HG02678 (cell line): ENCODE data around the gene QRFP.

Experiments used
- ATAC-seq: cut with Tn5 transposase; IDR thresholded peaks from one replicate; pipeline ENCODE4 v1.9.1; 2021; ENCODE audit warnings: mild to moderate bottlenecking, moderate library complexity; ENCODE audit not compliant: unreplicated experiment

The QRFP gene

DNA sequence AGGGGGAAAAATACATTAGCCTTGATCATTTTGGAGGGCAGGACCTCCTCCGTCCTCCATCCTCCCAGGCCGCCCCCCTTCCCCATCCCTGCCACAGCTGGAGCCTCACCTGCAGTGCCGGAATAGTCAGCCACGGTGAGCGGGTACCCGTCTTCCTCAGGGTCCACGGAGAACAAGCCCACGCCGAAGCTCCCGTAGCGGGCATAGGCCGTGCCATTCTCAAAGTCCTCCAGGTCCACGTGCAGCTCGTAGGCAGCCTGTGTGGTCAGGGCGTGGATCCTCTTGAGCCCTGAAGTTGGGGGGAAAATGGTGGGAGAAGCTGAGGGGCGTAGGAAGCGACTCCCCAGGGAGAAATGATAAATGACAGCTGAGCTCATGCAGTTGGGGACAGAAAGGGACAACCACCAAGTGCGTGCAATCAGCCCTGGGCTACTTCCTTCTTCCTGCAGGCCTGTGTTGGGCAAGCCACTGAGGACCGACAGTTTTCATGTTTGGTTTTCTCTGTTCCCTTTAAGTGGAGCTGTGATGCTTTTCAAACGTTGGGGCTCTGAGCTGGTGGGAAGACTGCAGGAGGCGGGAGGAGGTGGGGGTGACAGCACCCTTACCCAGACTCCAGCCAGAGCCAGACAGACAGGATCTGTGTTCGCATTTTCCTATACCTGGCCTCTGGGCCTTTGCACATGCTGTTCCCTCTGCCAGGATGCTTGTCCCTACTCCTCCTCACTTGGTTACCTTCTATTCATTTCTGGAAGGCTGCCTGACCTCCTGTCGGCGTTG lies 8.7 kb upstream of the QRFP start:
- no peak for ATAC-seq

GRCh38 chr9:130904070-130905044 lies 7.7 kb upstream of the QRFP start:
- ATAC-seq = no peak

DNA sequence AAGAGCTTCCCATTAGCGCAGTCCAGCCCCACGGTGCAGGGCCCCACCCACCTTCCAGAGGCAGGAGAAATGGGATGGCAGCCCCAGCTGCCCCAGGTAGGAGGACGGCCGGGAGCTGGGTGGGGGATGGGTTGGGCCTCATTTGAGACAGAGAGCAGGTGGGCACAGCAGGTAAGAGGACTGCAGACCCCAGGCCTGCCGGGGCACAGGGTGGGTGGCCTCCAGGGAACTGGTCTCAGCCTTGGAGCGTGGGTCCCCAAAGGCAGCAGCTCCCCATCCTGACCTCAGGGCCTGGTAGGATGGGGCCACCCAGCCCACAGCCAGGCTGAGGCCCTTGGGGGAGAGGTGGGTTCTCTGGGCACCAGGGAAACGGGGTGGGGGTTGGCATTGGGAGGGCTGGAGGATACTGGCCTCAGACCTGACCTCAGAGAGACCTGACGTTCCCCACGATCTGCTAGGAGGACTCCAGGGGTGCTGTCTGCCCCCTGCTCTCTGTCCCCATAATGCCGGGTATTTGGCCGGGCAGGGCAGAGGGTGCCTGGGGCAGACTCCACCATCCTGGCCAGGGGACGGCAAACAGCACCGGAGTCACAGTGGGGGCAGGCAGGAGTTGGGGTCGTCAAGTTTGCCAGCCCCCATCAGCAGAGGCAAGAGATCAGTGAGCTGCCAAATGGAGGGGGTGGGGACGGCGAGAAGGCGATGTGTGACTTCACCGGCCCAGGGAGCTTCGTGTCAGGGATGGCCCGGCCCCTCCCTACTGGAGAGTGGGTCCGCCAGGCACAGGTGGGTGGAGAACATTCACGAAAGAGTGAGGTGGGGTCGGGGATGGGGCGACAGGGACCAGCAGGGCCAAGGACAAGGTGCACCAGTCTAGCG lies 6.8 kb upstream of the QRFP start:
- no peak for ATAC-seq

GRCh38 chr9:130902204-130903185 lies 5.9 kb upstream of the QRFP start:
- no peak for ATAC-seq

DNA sequence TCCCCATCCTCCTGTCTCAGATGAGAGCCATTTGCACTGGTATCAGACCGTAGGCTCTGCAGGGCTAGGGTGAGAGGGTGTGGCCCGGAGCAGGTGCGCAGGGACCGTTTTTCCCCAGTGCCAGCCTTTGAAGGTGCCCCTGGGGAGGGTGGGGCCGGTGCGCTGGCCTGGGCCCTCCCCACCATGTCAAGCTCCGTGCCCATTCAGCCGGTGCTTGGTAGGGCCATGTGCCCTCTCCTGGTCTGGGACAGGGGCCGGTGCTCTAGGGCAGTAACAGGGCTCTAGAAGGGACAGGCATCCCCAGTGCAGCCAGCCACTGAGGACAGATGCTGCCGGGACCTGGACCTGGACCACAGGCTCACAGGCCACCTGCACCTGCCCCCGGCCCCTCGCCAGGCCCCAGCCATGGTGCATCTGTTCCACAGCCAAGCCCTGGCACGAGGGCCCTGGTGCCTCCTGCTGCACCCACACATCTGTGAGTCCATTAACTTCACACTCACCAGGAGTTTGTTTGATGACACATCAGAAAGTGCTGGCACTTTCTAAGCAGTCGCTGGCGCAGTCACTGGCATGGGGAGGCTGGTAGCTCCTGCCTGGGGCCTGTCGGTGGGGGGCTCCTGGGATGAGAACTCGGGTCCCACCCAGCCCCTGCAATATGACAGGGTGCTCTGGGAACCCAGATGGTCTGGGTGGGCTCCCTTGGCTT lies 5.0 kb upstream of the QRFP start:
- no peak for ATAC-seq

GRCh38 chr9:130900701-130901497 lies 4.3 kb upstream of the QRFP start:
- no peak for ATAC-seq

DNA sequence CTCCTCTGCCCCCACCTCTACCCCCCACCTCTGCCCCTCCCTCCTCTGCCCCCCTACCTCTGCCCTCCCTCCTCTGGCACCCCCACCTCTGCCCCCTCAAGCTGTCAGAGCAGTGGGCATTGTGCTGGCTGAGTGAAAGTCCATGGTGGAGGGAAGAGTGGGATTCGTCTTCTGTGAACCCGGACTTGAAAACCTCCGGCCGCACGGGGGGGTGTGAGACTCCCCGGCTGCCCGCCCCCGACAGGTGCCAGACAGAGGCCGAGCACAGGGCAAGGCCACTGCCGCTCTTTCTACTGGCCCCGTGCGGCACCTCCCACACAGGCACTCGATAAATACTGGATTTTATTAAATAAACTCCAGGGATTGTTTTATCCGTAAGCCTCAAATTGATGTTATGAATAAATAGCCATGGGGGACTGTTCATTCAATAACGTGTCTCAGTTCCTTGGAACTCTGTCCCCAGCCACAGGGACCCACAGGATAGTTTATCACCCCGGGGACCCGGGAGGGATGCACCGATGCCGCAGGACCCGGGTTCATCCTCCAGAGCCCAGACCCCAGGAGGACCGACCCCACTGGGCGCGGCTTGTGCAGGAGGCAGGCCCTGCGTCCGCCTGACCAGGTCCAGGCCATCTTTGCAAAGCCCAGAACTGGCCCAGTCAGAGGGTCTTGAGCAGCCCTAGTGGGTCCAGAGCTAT lies 2.6 kb upstream of the QRFP start:
- no peak for ATAC-seq

DNA sequence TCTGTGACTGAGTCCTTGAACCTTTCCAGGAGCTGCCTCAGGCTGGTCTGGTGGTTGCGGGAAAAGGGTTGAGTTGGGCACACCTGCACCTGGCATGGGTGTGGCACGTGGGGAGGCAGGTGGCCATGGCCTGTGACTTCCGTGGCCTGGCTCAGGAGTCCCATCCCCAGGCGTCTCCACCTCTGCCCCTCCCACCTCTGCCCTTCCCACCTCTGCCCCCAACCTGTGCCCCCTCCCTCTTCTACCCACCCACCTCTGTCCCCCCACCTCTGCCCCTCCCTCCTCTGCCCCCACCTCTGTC lies 1.9 kb upstream of the QRFP start:
- ATAC-seq = no peak

- ATAC-seq = no peak
Observed at GRCh38 chr9:130897848-130898551, 1.4 kb upstream of the QRFP start.

DNA sequence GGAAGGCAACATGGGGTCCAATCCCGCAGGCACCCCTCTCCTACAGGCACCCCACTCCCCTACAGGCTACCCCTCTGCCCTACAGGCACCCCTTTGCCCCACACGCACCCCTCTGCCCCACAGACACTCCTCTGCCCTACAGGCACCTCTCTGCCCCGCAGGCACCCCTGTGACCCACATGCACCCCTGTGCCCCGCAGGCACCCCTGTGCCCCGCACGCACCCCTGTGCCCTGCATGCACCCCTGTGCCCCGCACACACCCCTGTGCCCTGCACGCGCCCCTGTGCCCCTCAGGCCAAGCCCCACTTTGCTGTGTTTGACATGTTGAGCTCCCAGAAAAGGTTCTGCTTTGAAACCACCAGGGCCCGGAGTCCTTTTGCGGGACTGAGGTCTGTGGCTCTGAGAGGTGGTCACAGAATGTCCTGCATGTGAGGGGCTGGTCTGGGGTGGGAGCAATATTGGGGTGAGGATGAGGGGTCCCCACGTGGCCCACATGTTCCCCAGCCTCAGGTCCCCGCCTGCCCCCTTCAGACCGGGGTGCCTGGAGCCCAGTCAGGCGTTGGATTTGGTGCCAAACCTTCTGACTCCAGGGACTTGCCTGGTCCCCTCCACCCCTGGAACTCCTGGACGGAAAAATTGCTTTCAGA lies 616 bp upstream of the QRFP start:
- no peak for ATAC-seq

DNA sequence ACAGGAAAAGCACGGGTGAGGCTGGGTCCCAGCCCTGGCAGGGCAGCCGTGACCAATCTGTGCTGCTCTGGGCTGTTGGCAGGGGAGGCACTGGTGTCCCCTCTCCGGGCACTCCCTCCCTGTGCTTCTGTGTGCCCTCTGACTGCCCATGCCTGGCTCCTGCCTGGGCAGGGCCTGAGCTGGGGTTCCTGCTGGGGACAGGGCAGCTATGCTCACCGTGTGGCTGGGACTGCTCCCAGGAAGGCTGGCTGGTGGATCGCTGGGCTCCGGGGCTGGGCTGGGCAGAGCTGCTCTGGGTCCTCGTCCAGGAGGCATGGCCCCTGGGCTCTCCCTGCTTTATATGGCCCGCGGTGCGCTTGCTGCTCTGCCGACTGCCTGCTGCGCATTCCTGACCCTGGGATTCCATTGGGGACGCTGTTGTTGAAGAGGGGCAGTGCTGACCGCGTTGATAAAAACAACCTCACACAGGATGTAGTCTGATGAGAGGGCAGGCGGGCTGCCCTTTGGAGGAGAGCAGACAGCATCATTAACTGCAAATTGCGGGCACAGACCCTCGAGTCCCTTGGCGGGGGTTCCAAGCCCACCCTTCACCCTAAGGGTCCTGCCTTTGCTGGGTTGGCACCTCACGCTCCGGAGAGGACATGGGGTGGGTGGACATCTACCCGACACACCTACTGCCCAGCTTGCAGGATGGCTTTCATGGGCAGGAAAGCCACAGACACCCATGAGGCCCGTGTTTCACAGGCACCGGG lies 955 bp downstream of the QRFP start:
- no peak for ATAC-seq

- ATAC-seq = no peak
Observed at GRCh38 chr9:130895038-130895437, 1.6 kb downstream of the QRFP start.

DNA sequence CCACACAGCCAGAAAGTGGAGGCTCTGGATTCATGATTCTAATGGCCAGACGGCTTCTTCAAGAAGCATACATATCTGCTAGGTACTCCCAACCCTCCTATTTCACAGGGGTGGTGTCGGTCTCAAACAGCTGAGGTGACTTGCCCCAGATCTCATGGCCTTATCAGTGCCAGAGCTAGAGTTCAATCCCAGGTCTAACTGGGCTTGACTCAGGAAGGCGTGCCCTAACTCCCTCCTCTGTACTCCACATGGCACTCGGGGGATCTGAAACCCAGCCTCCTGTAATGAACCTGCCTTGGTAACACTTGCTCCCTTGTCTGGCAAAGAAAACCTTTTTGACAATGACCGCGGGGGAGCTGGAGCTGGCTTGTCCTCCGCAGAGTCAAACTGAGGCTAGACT lies 2.1 kb downstream of the QRFP start:
- ATAC-seq = no peak

DNA sequence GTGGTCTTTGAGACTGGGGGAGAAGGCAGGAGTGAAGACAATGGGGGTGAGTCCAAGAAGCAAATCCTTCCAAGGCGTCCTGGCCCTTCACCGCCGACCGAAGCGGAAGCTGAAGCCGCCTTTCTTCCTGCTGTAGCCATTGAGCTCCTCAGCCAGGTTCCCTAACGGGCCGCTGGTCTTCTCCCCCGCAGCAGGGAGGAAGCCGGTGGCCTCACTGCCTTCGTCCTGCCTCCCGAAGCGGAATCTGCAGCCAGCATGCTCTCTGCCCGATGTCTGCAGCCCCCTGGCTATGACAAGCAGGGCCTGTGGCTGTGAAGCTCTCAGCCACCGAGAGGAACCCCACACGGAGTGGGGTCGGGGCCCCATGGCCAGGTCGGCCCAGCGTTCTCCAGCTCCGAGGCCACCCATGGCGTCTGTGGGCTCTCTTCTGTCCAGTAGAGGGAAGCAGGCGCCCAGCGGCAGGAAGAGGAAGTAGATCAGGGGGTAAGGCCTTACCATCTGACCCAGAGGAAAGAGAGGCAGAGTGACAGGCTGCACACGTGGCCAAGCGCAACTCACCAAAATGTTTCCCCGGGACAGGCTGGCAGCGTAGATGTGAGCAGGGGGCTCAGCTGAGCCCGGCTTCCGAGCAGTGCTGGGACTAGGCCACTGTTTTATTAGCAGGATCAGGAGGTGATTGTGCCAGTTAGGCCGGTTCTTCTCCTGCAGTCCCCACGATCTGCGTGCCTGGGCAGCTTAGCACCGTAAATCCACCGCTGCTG lies 3.1 kb downstream of the QRFP start:
- no peak for ATAC-seq

DNA sequence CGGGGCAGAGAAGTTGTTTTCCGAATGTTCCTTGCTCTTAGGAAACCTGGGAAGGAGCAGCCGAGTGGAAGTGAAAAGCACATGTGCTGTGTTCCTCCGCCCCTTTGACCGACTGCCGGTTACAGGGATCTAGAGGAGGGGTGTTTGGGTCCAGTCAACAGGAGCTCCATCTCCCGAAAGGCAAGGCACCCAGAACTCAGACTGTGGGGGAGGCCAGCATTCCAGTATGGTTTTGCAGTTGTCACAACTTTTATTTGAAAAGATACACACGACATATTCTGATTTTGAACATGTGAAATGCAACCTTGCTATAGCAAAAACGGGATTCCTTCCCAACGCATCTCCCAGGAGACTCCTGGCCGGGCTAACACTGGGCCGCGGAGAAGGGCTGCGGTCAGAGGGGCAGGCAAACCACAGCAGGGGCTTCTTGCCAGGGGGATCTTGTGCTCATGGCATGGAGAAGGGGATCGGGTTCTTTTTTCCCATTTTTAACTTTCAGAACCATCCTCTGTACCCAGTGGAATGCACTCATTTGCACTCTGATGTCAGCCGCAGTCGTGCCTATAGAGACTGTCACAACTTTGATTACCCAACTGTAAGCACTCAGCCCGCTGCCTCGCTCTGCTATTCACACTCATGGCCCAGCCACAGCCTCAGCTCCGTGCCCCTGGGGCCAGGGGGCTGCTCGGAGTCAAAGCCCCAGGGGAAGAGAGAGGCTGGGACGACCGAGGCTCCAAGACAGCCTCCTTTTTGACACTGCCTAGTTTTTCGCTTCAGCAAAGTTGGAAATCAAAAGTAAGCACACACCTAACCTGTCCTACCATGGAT lies 3.9 kb downstream of the QRFP start:
- ATAC-seq = no peak
